AG08395 (cell line): ENCODE measurements around the gene RASAL3.
A peak's percentile ranks its signal among the peaks of the same experiment; 100 is the strongest.

Experiments
- DNase-seq: peaks from one replicate; pipeline ENCODE4 v3.0.0; 2012; ENCODE audit warnings: mixed read lengths, low spot score

RASAL3 gene

GRCh38 chr19:15449620-15450527 lies 14.5 kb downstream of the RASAL3 start, which contains the start of gene WIZ:
Gene WIZ (minus strand): TSS chr19:15449956. CDS start chr19:15448307, 1,649 bp downstream.
- peak; percentile 95 for DNase-seq

- DNase-seq: peak; percentile 25
These were observed 15.3 kb downstream of the RASAL3 start for GRCh38 chr19:15448778-15449619.

GRCh38 chr19:15448044-15448777 lies 16.1 kb downstream of the RASAL3 start:
- DNase-seq: no peak

- no peak for DNase-seq
These were observed 17.3 kb downstream of the RASAL3 start for GRCh38 chr19:15447057-15447456.

GRCh38 chr19:15445807-15446376 lies 18.5 kb downstream of the RASAL3 start:
- DNase-seq: no peak

- DNase-seq: no peak
These were observed 19.1 kb downstream of the RASAL3 start for GRCh38 chr19:15445227-15445605.

- no peak for DNase-seq
These were observed 19.7 kb downstream of the RASAL3 start for GRCh38 chr19:15444505-15445226.

GRCh38 chr19:15443838-15444237 lies 20.5 kb downstream of the RASAL3 start:
- no peak for DNase-seq

- DNase-seq: no peak
These were observed 21.0 kb downstream of the RASAL3 start for GRCh38 chr19:15443325-15443724.

GRCh38 chr19:15442142-15442920 lies 22.0 kb downstream of the RASAL3 start:
- no peak for DNase-seq

GRCh38 chr19:15441317-15441716 lies 23.0 kb downstream of the RASAL3 start:
- no peak for DNase-seq

GRCh38 chr19:15439821-15440641 lies 24.3 kb downstream of the RASAL3 start:
- no peak for DNase-seq

GRCh38 chr19:15439078-15439799 lies 25.1 kb downstream of the RASAL3 start:
- no peak for DNase-seq

- DNase-seq: no peak
These were observed 25.8 kb downstream of the RASAL3 start for GRCh38 chr19:15438577-15438976.

GRCh38 chr19:15438124-15438496 lies 26.2 kb downstream of the RASAL3 start:
- DNase-seq: no peak

GRCh38 chr19:15437355-15438123 lies 26.8 kb downstream of the RASAL3 start:
- peak; percentile 68 for DNase-seq

- DNase-seq: no peak
These were observed 27.6 kb downstream of the RASAL3 start for GRCh38 chr19:15436826-15437110.
